Measurements from ENCODE around the gene TBCD.

DNA sequence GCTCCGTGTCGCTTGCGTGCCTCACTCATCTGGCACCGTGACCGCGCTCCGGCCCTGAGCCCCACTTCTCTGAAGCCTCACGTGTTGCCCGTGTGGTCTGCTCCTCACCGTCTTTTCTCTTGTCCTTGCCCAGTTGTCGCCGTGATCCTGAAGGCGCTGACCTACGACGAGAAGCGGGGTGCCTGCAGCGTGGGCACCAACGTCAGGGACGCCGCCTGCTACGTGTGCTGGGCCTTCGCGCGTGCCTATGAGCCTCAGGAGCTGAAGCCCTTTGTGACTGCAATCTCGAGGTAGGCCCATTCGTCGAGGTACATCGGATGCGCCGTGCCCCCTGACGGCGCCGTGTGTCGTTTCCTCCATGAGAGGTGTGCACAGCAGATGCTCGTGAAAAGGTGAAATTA is 118.2 kb downstream of the TBCD start:
- TF ChIP-seq POLR2A (IDR thresholded peaks at IDR 0.05): no peak
- TF ChIP-seq CTCF (IDR thresholded peaks at IDR 0.05): no peak
- TF ChIP-seq EP300 (IDR thresholded peaks at IDR 0.05): no peak
- no peak for TF ChIP-seq POLR2AphosphoS5 (IDR thresholded peaks at IDR 0.05)
